ENCODE measurements around the gene TLK2.
"Not testable (repeated sequence)": the region's sequence is repeated elsewhere in the genome, so short reads cannot be mapped to it uniquely, and the experiment has no call there.

Gene TLK2

DNA sequence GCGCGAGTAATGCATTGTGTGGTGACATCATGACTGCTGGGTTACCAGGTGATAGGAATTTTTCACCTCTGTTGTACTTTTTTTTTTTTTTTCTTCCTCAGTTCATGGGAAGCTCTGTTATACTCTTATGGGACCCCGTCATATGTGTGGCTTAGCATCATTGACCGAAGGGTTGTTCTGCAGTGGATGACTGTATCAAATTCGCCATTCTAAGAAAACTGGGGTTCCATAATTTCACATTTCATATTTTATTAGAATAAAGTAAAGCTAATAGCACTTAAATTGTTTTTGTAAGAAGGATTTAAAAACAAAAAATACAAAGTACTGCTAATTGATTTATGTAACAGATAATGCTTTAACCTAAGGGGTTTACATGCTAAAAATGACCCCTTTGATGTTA lies 116.9 kb downstream of the TLK2 start:
- DNase-seq (ENCODE audit: extremely low spot score, insufficient read length, low read depth) (no peak), FAIRE-seq (no peak)

DNA sequence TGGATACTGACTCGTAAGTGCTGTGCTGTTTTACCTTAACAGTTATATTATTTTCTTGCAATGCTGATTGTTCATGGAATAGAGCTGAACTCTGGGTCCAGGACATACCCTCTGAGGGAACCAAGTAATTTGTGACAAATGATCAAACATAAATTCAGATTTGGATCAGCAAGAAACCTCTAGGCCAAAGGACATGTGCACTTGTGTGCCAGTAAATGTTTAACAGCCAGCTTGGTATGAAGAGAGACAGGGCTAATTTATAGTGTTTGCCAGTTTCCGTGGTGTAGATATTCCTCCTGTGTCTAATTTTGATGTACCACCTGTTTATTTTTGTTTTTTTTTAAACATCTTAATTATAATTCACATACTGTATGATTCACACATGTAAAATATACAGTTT lies 118.0 kb downstream of the TLK2 start:
- FAIRE-seq (no peak), DNase-seq (ENCODE audit: extremely low spot score, insufficient read length, low read depth) (no peak)

DNA sequence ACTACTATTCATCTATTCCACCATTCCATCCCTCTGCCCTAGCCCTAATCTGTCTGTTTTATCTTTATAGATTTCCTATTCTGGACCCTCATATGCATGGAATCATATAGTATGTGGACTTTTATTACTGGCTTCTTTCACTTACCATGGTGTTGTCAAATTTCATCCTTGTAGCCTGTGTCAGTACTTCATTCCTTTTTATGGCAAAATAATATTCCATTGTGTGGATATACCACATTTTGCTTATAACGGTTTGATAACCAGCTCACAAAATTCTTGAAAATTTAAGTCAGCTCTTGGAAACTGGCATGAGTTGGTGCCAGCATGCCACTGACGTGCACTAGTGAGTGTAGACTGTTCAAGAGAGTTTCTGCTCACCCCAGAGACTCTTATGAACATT lies 118.5 kb downstream of the TLK2 start:
- no peak for FAIRE-seq

DNA sequence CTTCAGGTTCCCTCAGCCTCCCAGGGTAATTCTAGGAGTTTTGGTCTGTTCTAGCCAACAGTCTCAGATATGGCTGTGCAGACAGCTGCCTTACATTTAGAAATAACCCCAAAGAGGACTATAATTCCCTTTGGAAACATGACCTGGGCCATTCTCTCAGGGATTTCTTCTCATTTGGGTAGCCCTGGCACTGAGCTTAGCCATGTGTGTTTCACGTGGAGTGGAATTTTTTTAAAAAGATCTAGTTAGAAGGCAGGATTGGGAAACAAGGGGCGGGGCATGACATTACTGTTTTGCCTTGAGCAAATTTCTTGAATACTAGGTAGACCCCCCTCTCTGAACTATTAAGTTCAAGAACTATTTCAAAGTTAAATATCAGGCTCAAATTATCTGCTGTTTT lies 119.3 kb downstream of the TLK2 start:
- FAIRE-seq, result no peak
- no peak for DNase-seq (ENCODE audit: extremely low spot score, insufficient read length, low read depth)

More for the DNA sequence above, 118.5 kb downstream of the TLK2 start:
- DNase-seq (ENCODE audit: extremely low spot score, insufficient read length, low read depth), result no peak

DNA sequence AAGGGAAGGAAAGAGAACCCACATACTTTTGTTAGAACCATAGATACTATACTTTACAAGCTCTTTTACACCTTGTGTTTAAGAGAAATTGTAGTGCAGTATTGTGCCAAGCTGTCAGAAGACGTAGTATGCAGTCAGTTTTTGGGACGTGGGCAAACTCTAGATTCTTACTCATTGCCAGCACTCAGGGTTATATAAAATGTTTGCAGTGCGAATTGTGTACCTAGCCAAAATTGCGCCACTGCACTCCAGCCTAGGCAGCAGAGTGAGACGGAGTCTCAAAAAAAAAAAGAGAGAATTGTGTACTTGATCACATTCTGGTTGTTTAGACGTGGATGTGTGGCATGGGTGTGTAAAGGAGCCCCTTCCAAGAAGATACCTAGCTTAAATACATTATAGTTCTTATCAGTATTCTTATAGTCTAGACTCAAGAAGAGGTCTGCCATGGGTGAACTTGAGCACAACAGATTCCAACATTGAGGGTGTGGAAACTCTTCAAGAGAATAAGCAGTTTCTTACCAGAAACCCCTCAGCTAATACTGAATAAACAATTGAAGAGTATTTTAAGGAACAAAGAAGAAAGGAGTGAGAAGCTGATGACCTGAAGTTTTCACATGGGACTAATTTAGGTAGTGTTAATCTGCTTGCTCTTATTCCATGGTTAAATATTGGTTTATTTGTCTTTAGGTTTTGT lies 121.5 kb downstream of the TLK2 start:
- no peak for DNase-seq (ENCODE audit: extremely low spot score, insufficient read length, low read depth)
- no peak for FAIRE-seq

DNA sequence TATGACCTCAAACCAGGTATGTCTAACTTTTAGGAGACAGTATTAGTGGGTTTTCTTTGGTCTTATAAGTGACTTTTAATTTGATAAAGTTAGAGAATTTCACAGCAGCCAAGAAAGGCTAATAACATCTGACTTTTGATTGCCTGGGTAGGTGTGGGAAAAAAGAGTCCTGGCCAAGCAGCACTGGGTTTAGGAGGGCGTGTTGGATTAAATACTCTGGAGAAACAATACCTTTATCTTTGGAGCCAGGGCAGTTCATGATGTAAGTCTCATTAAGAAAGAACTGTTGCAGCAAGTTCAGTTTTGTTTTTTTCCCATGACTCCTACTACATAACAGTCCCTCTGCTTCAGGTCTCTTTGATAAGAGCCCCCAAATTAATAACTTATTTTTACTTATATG lies 122.2 kb downstream of the TLK2 start:
- FAIRE-seq (no peak), DNase-seq (ENCODE audit: extremely low spot score, insufficient read length, low read depth) (no peak)

DNA sequence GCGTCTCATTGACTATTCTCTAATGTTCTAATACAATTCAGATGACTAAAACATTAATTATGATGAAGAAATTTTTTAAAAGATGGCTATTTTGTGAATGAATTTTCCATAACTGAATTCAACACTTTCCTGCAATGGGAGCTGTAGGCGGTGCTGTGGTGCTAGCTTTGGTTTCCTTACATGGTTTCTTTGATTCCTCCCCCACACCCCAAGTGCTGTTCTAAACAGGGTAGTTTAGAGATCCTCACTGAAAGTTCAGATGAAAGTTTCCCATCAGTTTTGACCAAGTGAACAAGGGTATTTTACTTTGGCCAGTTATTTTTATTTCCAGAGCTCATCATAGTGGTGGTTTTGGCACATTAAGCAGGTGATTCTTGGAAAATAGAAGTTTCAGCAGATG lies 122.8 kb downstream of the TLK2 start:
- no peak for FAIRE-seq

DNA sequence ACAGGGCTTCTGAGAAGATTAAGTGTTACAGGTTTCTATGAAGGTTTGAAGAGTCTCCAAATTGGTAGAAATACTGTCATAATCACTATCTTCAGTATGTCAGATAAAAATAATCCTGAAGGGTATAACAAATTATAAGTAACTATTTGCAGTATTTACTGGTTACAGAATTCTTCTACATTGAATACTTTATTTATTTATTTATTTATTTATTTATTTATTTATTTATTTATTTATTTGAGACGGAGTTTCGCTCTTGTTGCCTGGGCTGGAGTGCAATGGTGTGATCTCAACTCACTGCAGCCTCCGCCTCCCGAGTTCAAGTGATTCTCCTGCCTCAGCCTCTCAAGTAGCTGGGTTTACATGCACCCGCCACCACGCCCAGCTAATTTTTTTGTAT lies 125.2 kb downstream of the TLK2 start:
- not testable (repeated sequence) for FAIRE-seq

More for the DNA sequence above, 122.8 kb downstream of the TLK2 start:
- no peak for DNase-seq (ENCODE audit: extremely low spot score, insufficient read length, low read depth)

DNA sequence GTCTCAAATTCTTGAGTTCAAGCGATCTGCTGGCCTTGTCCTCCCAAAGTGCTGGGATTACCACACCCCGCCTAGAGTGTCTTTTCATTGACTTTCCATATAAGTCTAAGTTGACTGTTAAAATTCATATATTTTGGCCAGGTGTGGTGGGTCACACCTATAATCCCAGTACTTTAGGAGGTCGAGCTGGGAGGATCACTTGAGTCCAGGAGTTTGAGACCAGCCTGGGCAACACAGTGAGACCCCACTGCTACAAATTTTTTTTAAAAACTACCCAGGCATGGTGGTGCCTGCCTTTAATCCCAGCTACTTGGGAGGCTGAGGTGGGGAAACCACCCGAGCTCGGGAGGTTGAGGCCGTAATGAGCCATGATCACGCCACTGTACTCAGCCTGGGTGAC lies 127.0 kb downstream of the TLK2 start:
- FAIRE-seq, result no peak
- no peak for DNase-seq (ENCODE audit: extremely low spot score, insufficient read length, low read depth)

More for the DNA sequence above, 125.2 kb downstream of the TLK2 start:
- DNase-seq (ENCODE audit: extremely low spot score, insufficient read length, low read depth), result not testable (repeated sequence)

DNA sequence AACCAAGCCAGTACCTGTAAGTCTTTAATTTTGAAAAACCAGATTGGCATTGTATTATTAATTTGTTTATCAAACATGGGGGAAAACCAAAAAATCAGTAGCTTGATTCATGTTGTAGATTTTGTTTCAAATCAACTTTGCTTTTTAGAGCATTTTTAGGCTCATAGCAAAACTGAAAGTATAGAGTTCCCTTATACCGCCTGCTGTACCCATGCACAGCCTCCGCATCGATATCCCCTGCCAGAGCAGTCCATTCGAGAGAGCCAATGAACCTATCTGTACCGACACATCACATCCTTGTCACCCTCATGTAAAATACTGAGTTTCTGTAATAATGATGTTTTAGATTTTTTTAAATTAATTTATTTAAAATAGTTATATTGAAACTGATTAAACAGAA lies 132.7 kb downstream of the TLK2 start:
- DNase-seq (ENCODE audit: extremely low spot score, insufficient read length, low read depth) (no peak), FAIRE-seq (no peak)

DNA sequence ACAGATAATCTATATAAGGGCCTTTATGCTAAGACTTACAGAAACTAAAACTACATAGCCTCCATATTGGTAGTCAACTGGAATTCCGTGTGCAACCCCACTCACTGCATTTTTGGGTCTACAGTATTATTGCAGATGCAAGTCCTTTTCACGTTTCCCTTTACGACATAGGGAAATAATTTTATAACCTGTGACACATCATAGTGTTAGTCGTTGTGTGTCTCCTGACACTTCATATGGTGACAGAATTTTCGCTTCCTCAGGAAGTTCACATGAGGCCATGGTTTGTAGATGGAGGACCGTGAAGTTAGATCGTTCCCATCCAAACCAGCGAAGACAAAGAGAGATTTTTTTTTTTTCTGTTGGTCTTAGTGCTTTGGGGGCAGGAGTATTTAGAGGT lies 133.1 kb downstream of the TLK2 start:
- DNase-seq (ENCODE audit: extremely low spot score, insufficient read length, low read depth) (no peak), FAIRE-seq (peak; percentile 51)

DNA sequence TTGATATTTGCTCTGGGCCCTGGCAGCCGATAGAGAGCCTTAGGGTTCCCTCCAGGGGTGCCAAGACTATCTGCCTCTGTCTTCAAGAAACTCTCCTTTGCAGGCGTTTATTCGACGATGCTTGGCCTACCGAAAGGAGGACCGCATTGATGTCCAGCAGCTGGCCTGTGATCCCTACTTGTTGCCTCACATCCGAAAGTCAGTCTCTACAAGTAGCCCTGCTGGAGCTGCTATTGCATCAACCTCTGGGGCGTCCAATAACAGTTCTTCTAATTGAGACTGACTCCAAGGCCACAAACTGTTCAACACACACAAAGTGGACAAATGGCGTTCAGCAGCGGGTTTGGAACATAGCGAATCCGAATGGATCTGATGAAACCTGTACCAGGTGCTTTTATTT lies 133.7 kb downstream of the TLK2 start:
- FAIRE-seq; DNase-seq (ENCODE audit: extremely low spot score, insufficient read length, low read depth): not testable (repeated sequence)

DNA sequence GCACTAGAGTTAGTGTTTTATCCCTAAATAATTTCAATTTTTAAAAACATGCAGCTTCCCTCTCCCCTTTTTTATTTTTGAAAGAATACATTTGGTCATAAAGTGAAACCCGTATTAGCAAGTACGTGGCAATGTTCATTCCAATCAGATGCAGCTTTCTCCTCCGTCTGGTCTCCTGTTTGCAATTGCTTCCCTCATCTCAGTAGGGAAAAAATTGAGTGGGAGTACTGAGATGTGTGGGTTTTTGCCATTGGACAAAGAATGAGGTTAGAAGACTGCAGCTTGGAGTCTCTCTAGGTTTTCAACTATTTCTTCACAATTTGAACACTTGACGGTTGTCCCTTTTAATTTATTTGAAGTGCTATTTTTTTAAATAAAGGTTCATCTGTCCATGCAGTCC lies 134.5 kb downstream of the TLK2 start:
- DNase-seq (ENCODE audit: extremely low spot score, insufficient read length, low read depth); FAIRE-seq: not testable (repeated sequence)

DNA sequence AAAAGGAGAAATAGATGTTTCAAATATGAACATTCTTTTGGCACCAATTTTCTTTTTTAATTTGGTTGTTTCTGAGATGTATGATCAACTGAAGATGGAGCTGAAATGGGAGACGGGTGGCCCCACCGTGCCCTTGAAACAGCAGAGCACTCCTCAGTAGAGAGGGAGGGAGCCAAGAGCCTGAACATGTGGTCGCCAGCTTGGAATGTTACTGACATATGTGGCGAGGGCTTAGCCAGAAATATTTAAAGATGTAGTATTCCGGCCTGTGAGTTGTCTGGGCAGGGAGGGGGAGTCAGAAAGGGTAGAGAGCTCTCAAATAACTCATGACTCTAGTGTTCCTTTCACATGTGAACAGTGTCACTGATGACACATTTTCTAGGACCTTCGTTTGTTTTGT lies 135.5 kb downstream of the TLK2 start:
- FAIRE-seq, result no peak
- DNase-seq (ENCODE audit: extremely low spot score, insufficient read length, low read depth), result no peak

DNA sequence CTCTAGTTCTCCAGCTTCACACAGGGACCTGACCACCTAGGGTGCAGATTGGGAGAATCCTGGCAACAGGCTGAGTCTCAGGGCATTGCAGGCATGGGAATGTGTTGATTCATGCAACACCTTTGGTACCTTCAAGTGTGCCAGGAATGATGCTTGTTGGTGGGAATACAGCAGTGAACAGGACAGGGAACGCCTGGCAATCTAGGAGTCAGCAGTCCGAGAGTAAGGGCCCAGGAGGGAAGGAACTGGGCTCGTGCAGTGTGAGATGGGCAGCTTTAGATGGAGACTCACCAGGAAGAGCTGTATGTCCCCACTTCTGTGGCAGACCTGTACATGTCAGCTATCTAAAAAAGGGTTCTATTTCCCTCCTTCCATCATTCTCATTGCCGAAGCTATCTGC lies 136.9 kb downstream of the TLK2 start:
- no peak for FAIRE-seq
- DNase-seq (ENCODE audit: extremely low spot score, insufficient read length, low read depth), result no peak

DNA sequence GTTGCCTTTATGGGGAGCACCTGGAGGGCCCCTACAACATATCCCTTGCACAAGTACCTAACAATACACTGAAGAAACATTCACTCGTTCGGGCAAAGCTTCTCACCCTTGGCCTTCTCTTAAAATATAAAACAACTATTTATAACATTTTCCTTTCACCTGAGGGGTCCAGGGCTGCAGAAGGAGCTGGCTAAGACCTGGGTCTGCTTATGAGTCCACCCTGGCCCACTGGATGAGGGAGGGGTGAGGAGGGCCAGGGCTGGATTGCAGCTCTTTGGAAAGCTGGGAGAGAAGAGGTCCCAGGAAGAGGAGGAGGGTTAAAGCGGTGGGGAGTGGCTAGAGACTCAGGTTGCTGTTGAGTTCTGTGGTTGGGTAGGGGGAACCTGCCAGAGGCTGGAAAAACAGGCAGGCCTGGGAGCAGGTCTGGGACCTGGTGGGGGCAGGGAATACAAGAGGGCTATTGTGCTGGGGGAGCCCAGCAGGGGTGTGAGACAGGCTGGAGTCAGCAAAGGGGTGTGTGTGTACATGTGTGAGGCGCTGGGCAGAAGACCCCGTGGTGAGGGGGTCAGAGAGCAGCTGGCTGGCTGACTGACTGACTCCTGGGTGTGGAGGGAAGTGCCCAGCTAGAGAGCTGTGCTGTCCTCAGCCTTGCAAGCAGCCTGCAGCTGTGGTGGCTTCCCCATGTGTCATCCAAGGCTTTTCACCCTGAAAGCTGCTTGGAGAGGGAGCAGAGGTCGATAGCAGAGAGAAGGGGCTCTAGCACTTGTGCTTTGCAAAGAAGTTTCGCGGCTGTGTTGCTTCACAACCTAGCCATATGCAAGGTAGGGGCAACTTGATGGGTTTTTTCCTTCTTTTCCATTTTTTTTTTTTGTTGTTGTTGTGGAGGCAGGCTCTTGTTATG lies 138.6 kb downstream of the TLK2 start:
- DNase-seq (ENCODE audit: extremely low spot score, insufficient read length, low read depth) (no peak), FAIRE-seq (no peak)

DNA sequence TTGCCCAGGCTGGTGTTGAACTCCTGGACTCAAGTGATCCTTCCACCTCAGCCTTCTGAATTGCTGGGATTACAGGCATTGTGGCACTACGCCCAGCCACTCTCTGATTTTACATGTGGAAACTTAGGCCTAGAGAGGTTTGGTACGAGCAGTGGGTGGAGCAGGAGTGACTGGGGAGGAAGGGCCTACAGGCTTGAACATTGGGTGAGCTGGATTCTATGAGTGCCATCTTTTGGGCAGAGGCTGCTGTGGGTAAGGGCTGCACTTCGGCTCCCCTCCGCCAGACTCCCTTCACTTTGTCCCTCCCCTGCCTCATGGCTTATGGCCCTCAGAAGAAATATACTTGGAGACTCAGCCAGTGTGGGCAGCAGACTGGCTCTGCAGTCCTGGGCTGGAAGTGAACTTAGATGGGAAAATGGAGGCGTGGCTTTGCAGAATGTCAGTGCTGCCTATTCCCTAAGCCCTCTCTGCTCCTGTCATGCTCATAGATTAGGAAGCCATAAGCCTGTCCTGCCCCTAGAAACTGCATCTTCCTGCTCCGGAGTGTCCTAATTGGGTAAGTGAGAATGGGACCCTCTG lies 139.4 kb downstream of the TLK2 start:
- no peak for DNase-seq (ENCODE audit: extremely low spot score, insufficient read length, low read depth)
- no peak for FAIRE-seq

DNA sequence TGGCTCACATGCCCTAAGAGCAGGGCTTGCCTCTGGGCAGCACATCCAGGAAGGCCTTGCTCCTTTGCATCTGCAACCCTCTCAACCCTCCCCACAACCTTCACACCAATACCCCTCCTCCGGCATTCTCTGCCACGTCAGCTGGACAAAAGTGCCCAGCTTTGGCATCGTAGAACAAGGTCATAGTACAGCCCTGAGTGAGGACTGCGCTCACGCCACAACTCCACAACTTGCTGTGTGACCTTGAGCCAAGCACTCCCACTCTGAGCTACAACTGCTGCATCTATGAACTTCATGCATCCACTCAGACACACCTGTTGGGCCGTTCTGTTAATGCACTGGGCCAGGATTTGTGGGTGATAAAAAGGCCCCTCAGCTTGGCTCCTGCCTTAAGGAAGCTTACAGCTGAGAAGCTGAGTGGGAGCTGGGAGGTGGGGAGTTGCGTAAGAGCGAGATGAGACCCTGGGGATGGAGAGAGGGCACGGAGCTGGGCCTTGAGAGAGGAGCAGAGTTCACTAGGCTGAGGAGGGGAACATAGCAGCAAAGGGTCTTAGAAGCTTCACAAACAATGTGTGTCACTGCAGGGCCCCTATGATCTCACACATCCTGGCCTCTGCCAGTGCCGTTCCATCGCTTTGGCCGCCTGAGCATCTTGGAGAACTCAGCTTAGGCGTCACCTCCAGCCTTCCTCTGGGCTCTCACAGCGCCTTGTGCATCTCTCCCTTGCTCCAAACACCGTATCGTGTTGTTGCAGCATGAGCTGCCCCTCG lies 140.2 kb downstream of the TLK2 start:
- FAIRE-seq (no peak), DNase-seq (ENCODE audit: extremely low spot score, insufficient read length, low read depth) (no peak)

DNA sequence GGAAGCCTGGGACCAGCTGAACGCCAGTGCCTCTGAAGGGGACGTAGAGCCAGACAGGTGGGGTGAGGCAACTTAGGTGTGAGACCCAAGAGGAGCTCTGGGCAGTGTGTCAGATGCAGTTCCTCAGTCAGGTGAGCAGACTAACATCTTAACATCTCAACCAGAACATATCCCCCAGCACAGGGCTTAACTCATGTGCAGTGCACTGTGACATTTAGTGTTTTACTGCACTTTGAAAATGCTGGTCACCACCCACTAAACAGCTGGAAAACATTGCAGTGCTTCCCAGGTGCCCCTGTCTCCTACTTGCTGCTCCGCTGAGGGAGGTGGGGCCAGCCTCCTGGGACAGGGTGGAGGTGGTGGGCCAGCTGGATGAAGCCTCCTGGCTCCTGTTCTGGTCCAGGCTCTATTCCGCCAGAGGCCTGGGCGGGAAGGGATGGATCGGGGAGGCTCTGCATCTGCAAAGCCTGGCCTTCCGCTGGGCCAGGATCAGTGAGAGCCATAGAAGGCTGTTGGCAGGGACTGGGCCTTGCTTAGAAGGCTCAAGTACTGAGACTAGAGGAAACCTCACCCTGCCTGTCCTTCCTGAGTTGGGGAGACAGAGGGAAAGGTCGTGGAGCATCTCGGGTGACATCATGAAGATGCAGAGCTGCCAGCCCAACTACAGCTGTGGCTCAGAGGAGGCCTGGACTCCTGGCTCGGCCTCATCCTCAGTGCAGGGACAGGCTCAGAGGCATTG lies 141.0 kb downstream of the TLK2 start:
- no peak for FAIRE-seq
- DNase-seq (ENCODE audit: extremely low spot score, insufficient read length, low read depth), result no peak

DNA sequence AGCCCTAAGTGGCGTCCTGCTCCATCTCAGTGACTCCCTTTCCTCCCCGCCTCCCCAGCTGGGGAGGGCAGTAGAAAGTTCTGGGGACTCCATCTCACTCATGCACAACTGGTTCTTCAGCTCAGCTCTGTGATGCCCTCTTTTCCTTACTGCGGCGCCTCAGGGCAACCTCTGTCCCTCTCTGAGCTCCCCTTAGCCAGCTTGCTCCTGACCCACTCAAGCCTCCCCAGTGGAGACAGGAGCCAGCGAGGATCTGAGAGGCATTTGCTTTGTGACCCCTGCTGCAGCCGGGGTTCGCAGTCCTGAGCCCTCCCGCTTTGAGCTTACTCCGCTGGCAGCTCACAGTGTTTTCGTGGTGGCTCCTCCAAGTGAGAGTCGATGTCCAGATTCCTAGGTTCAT lies 142.6 kb downstream of the TLK2 start:
- FAIRE-seq, result no peak

More for the DNA sequence above, 142.6 kb downstream of the TLK2 start:
- DNase-seq (ENCODE audit: extremely low spot score, insufficient read length, low read depth), result no peak

All from GM18507 (cell line).